DOHH2 (cell line): ENCODE measurements around the gene NUCKS1.
A peak's percentile ranks its signal among the peaks of the same experiment; 100 is the strongest.

Experiments
- H3F3A ChIP-seq: fragments of 200-600 bp; sonication (generic), shearing (Covaris generic); 2 replicates; pipeline ENCODE4 v1.6.0; 2016; ENCODE audit warnings: antibody characterized with exemption, mild to moderate bottlenecking; ENCODE audit not compliant: control insufficient read depth, insufficient read depth
- H3K27ac ChIP-seq: fragments of 200-600 bp; sonication (generic); 2 replicates; pipeline ENCODE4 v1.5.1; 2014; ENCODE audit warnings: low read depth, mild to moderate bottlenecking, low read length, moderate library complexity
- H3K27me3 ChIP-seq: fragments of 200-600 bp; sonication (generic); 2 replicates; pipeline ENCODE4 v1.6.1; 2014; ENCODE audit warnings: mild to moderate bottlenecking, low read length, mixed read lengths; ENCODE audit not compliant: control insufficient read depth
- H3K36me3 ChIP-seq: fragments of 200-600 bp; sonication (generic); 2 replicates; pipeline ENCODE4 v1.6.1; 2014; ENCODE audit warnings: mild to moderate bottlenecking, low read length, moderate library complexity, mixed read lengths; ENCODE audit not compliant: control insufficient read depth
- H3K4me1 ChIP-seq: fragments of 200-600 bp; sonication (generic); 2 replicates; pipeline ENCODE4 v1.6.1; 2014; ENCODE audit warnings: mild to moderate bottlenecking, low read length, mixed read lengths; ENCODE audit not compliant: control insufficient read depth
- H3K4me2 ChIP-seq: fragments of 200-600 bp; sonication (generic); 2 replicates; pipeline ENCODE4 v1.6.0; 2014; ENCODE audit warnings: mild to moderate bottlenecking, low read length, moderate library complexity
- H3K4me3 ChIP-seq: fragments of 200-600 bp; sonication (generic); 2 replicates; pipeline ENCODE4 v1.5.1; 2014; ENCODE audit warnings: mild to moderate bottlenecking, low read length, mixed read lengths
- H3K79me2 ChIP-seq: fragments of 200-600 bp; sonication (generic); 2 replicates; pipeline ENCODE4 v1.6.1; 2014; ENCODE audit warnings: mild to moderate bottlenecking, low read length, mixed read lengths; ENCODE audit not compliant: control insufficient read depth
- H3K9me2 ChIP-seq: fragments of 200-600 bp; sonication (generic); replicated peaks from 2 replicates; pipeline ENCODE4 v1.6.1; 2014; ENCODE audit warnings: mild to moderate bottlenecking, low read length, mixed read lengths; ENCODE audit not compliant: control insufficient read depth
- H3K9me3 ChIP-seq: fragments of 200-600 bp; sonication (generic); 2 replicates; pipeline ENCODE4 v1.6.1; 2014; ENCODE audit warnings: antibody characterized with exemption, low read length, mixed read lengths; ENCODE audit not compliant: control insufficient read depth, insufficient read depth
- H4K20me1 ChIP-seq: fragments of 200-600 bp; sonication (generic); 2 replicates; pipeline ENCODE4 v1.6.0; 2014; ENCODE audit warnings: low read depth, mild to moderate bottlenecking, antibody characterized with exemption, low read length, moderate library complexity; ENCODE audit not compliant: control insufficient read depth, insufficient read depth
- CTCF ChIP-seq: fragments of 200-600 bp; sonication (generic); IDR thresholded peaks from one replicate; pipeline ENCODE4 v1.5.1; 2014; ENCODE audit warnings: antibody characterized with exemption, mild to moderate bottlenecking, low read depth, low read length; ENCODE audit not compliant: poor library complexity, severe bottlenecking
- EZH2phosphoT487 ChIP-seq: fragments of 200-600 bp; sonication (generic); IDR thresholded peaks from 2 replicates; pipeline ENCODE4 v1.6.1; 2017; ENCODE audit warnings: borderline replicate concordance, mild to moderate bottlenecking, antibody characterized with exemption, low read length, moderate library complexity, mixed read lengths

Gene NUCKS1

GRCh38 chr1:205667909-205668643 lies 81.9 kb downstream of the NUCKS1 start:
- Histone ChIP-seq H3K4me2 (peak overlapping the region; percentile 66), H4K20me1 (no peaks in the 10 kb centered on the region), H3K4me1 (peaks cover 63% of the 10 kb centered on the region), H3F3A (no peaks in the 10 kb centered on the region; the same call in 1 of the 2 replicates), H3K27ac (no peak overlapping the region), H3K9me2 (no peaks in the 10 kb centered on the region), H3K27me3 (no peaks in the 10 kb centered on the region), H3K36me3 (no peaks in the 10 kb centered on the region), H3K9me3 (no peaks in the 10 kb centered on the region), H3K79me2 (no peaks in the 10 kb centered on the region), H3K4me3 (peak overlapping the region; percentile 43; the same call in 1 of the 2 replicates)
- TF ChIP-seq EZH2phosphoT487, result no peak
- no peak for TF ChIP-seq CTCF

- H3K4me2 ChIP-seq, result peak overlapping the region; percentile 57
- TF ChIP-seq EZH2phosphoT487, result no peak
- no peak for TF ChIP-seq CTCF
- no peaks in the 10 kb centered on the region for H3K27me3 ChIP-seq
- H3K27ac ChIP-seq, result no peak overlapping the region
- no peaks in the 10 kb centered on the region for H4K20me1 ChIP-seq
- no peaks in the 10 kb centered on the region for H3K36me3 ChIP-seq
- H3K79me2 ChIP-seq, result no peaks in the 10 kb centered on the region
- peaks cover 57% of the 10 kb centered on the region for H3K4me1 ChIP-seq
- H3K4me3 ChIP-seq, result no peak overlapping the region
- H3K9me2 ChIP-seq, result no peaks in the 10 kb centered on the region
- no peaks in the 10 kb centered on the region for H3K9me3 ChIP-seq
- H3F3A ChIP-seq, result no peaks in the 10 kb centered on the region; the same call in 1 of the 2 replicates
These were observed 83.4 kb downstream of the NUCKS1 start for GRCh38 chr1:205666372-205667166.

GRCh38 chr1:205665201-205666045 lies 84.6 kb downstream of the NUCKS1 start:
- peaks cover 54% of the 10 kb centered on the region for H3K4me1 ChIP-seq

More at GRCh38 chr1:205665201-205666045, 84.6 kb downstream of the NUCKS1 start:
- H3K4me2 ChIP-seq, result peak overlapping the region; percentile 57
- no peak for TF ChIP-seq CTCF
- TF ChIP-seq EZH2phosphoT487, result no peak
- H3K9me3 ChIP-seq, result no peaks in the 10 kb centered on the region
- no peaks in the 10 kb centered on the region for H3K27me3 ChIP-seq
- H3K79me2 ChIP-seq, result no peaks in the 10 kb centered on the region
- peak overlapping the region; percentile 45 for H3K27ac ChIP-seq
- no peaks in the 10 kb centered on the region for H3K36me3 ChIP-seq
- no peaks in the 10 kb centered on the region for H4K20me1 ChIP-seq
- no peaks in the 10 kb centered on the region; the same call in 1 of the 2 replicates for H3F3A ChIP-seq
- H3K4me3 ChIP-seq, result peak overlapping the region; percentile 24
- H3K9me2 ChIP-seq, result no peaks in the 10 kb centered on the region
